PC-3 (cell line): ENCODE measurements around the gene GALNT11.

ENCODE experiments used
- EZH2 ChIP-seq: fragments of 300-600 bp; sonication (generic); IDR thresholded peaks from one replicate; pipeline ENCODE4 v1.6.1; 2017; ENCODE audit warnings: antibody characterized with exemption, mild to moderate bottlenecking, low read length; ENCODE audit not compliant: unreplicated experiment
- TF ChIP-seq, protein P1 (sequence below): fragments of 300-600 bp; sonication (generic); conservative IDR thresholded peaks from 2 replicates; pipeline ENCODE4 v1.5.1; 2017; ENCODE audit warnings: antibody characterized with exemption, low read depth, mild to moderate bottlenecking, low read length

DNA sequence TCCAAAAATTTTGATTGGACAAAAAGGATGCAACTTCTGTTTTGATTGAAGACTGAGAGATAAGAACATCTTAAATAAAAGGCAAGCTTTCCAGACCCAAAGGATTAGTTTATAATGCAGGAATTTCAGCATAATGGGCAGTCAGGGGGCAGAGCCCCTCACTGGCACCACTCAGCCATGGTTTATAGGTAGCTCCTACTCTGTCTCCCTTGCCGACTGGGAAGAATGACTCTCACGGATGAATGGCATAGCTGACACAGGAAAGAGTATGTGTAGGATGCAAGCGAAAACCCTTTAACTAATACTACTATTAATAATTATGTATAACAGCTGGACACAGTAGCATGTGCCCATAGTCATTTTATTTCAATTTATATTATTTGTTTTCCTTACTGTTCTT is 53.3 kb downstream of the GALNT11 start:
- TF ChIP-seq, protein P1, sequence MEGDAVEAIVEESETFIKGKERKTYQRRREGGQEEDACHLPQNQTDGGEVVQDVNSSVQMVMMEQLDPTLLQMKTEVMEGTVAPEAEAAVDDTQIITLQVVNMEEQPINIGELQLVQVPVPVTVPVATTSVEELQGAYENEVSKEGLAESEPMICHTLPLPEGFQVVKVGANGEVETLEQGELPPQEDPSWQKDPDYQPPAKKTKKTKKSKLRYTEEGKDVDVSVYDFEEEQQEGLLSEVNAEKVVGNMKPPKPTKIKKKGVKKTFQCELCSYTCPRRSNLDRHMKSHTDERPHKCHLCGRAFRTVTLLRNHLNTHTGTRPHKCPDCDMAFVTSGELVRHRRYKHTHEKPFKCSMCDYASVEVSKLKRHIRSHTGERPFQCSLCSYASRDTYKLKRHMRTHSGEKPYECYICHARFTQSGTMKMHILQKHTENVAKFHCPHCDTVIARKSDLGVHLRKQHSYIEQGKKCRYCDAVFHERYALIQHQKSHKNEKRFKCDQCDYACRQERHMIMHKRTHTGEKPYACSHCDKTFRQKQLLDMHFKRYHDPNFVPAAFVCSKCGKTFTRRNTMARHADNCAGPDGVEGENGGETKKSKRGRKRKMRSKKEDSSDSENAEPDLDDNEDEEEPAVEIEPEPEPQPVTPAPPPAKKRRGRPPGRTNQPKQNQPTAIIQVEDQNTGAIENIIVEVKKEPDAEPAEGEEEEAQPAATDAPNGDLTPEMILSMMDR = no peak
- no peak for TF ChIP-seq EZH2
